OCI-LY3 (cell line): ENCODE measurements around the gene NRP2.

Experiments
- H2AFZ ChIP-seq: fragments of 200-600, 300-600 bp; shearing (Covaris generic); 2 replicates; pipeline ENCODE4 v1.6.0; 2014; ENCODE audit warnings: antibody characterized with exemption, low read depth, low read length
- H3K27ac ChIP-seq: fragments of 200-600, 300-600 bp; sonication (generic); 2 replicates; pipeline ENCODE4 v1.5.1; 2014; ENCODE audit warnings: mild to moderate bottlenecking, low read length, moderate library complexity, mixed read lengths
- H3K27me3 ChIP-seq: fragments of 200-600, 300-600 bp; sonication (generic); 2 replicates; pipeline ENCODE4 v1.6.1; 2014; ENCODE audit warnings: low read depth, low read length, mixed read lengths
- H3K36me3 ChIP-seq: fragments of 200-600, 300-600 bp; sonication (generic); replicated peaks from 2 replicates; pipeline ENCODE3; 2014; ENCODE audit warnings: low read depth, low read length, mixed read lengths
- H3K4me1 ChIP-seq: fragments of 300-600, 200-600 bp; sonication (generic); 2 replicates; pipeline ENCODE4 v1.6.1; 2014; ENCODE audit warnings: low read length, mixed read lengths
- H3K4me2 ChIP-seq: fragments of 200-600, 300-600 bp; sonication (generic); 2 replicates; pipeline ENCODE4 v1.6.1; 2014; ENCODE audit warnings: low read length, mixed read lengths
- H3K4me3 ChIP-seq: fragments of 300-600, 200-600 bp; sonication (generic); 2 replicates; pipeline ENCODE4 v1.5.1; 2014; ENCODE audit warnings: antibody characterized with exemption, mild to moderate bottlenecking, low read length, moderate library complexity
- H3K79me2 ChIP-seq: fragments of 300-600, 200-600 bp; shearing (Covaris generic); 2 replicates; pipeline ENCODE4 v1.6.1; 2014; ENCODE audit warnings: mild to moderate bottlenecking, low read length, mixed read lengths
- H3K9ac ChIP-seq: fragments of 300-600, 200-600 bp; shearing (Covaris generic); 2 replicates; pipeline ENCODE4 v1.6.0; 2014; ENCODE audit warnings: mild to moderate bottlenecking, low read length, moderate library complexity
- H3K9me3 ChIP-seq: fragments of 200-600, 300-600 bp; shearing (Covaris generic); 2 replicates; pipeline ENCODE4 v1.6.1; 2014; ENCODE audit warnings: low read length, mixed read lengths; ENCODE audit not compliant: insufficient read depth
- H4K20me1 ChIP-seq: fragments of 200-600, 300-600 bp; sonication (generic); 2 replicates; pipeline ENCODE4 v1.6.1; 2016; ENCODE audit warnings: low read length, mixed read lengths; ENCODE audit not compliant: insufficient read depth
- EZH2phosphoT487 ChIP-seq: fragments of 200-600 bp; shearing (Covaris generic); IDR thresholded peaks from 2 replicates; pipeline ENCODE4 v1.6.1; 2018; ENCODE audit warnings: antibody characterized with exemption, mixed run types, low read depth
- TF ChIP-seq, protein P1 (sequence below): fragments of 200-600, 300-600 bp; sonication (generic); IDR thresholded peaks from 2 replicates; pipeline ENCODE4 v1.5.1; 2014; ENCODE audit warnings: antibody characterized with exemption, low read length, low read depth

NRP2 gene

DNA sequence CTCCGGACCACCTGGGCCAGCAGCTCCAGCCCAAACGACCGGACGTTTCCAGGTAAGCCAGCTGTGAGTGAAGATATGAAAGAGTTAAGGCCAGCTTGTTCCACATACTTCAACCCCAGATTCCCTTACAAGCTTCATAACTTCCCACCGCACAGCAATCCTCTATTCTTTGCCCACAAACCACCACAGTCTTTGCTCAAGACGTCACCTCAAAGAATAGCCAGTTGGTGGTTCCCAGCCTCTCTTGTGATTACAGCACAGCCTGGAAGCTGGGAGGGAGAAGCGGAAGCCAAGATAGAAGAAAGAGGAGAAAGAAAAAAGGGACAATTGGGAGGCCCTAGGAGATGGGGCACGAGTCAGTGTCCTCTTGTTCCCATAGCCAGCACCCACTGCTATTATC is 70.6 kb downstream of the NRP2 start:
- Histone ChIP-seq H3K27me3 (peaks cover 21% of the 10 kb centered on the region), H3K36me3 (no peaks in the 10 kb centered on the region), H3K4me3 (no peak overlapping the region), H3K4me1 (no peaks in the 10 kb centered on the region), H3K79me2 (no peaks in the 10 kb centered on the region), H3K27ac (no peak overlapping the region), H2AFZ (no peak overlapping the region), H3K4me2 (no peak overlapping the region), H3K9ac (no peak overlapping the region), H3K9me3 (no peaks in the 10 kb centered on the region), H4K20me1 (no peaks in the 10 kb centered on the region)
- TF ChIP-seq EZH2phosphoT487: no peak
- TF ChIP-seq, protein P1, sequence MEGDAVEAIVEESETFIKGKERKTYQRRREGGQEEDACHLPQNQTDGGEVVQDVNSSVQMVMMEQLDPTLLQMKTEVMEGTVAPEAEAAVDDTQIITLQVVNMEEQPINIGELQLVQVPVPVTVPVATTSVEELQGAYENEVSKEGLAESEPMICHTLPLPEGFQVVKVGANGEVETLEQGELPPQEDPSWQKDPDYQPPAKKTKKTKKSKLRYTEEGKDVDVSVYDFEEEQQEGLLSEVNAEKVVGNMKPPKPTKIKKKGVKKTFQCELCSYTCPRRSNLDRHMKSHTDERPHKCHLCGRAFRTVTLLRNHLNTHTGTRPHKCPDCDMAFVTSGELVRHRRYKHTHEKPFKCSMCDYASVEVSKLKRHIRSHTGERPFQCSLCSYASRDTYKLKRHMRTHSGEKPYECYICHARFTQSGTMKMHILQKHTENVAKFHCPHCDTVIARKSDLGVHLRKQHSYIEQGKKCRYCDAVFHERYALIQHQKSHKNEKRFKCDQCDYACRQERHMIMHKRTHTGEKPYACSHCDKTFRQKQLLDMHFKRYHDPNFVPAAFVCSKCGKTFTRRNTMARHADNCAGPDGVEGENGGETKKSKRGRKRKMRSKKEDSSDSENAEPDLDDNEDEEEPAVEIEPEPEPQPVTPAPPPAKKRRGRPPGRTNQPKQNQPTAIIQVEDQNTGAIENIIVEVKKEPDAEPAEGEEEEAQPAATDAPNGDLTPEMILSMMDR: no peak

DNA sequence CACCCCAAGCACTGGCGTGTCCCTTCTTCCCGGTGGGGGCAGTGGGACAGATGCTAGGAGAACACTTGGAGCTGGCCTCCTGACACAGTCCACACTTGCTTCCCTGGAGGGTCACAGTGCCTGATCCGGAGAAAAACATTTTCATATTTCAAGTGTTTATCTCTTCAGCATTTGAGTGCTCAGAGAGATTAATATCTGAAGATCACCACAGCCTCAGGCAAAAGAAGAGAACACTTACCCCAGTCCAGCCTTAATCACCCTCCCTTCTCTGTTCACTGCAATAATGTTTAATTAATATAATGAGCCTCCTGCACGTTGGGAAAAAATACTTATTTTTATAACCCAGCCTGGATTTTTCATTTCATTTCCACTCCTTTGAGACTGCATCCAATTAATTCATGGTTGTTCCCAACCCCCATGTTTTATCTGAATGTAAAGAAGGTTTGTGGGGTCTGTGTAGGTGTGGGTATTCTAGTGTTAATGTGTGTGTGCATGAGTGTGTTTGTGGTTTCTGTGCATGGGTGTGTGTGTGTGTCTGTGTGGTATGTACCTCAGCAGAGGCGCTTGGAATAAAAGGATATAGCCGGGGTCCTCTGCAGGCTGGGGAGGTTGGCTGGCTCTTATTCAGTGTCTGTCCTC is 72.1 kb downstream of the NRP2 start:
- Histone ChIP-seq H3K79me2 (no peaks in the 10 kb centered on the region), H3K4me1 (no peaks in the 10 kb centered on the region), H3K27me3 (peaks cover 21% of the 10 kb centered on the region), H3K9ac (no peak overlapping the region), H3K27ac (no peak overlapping the region), H4K20me1 (no peaks in the 10 kb centered on the region), H3K36me3 (no peaks in the 10 kb centered on the region), H2AFZ (no peak overlapping the region), H3K4me3 (no peak overlapping the region), H3K9me3 (no peaks in the 10 kb centered on the region), H3K4me2 (no peak overlapping the region)
- no peak for TF ChIP-seq EZH2phosphoT487
- TF ChIP-seq, protein P1: no peak

DNA sequence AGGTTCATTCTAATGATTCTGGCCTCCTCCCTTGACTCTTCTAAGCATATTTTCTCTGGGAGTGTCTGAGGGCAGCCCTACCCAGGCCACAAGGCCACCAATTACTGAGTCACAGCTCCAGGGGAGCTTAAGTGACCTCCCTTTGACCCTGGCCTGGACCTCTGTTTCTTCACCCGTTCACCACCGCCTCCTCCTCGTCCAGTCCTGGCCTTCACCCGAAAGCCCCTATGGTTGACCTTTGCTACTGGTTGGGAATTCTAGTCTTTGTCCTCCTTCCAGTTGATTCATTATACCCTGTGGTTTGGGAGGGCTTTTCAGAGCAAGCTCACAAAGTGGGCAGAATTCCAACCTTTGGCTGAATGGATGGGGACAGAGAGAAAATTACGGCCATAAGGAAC is 72.6 kb downstream of the NRP2 start:
- H3K4me2 ChIP-seq: no peak overlapping the region
- H3K27me3 ChIP-seq: peaks cover 21% of the 10 kb centered on the region
- H3K27ac ChIP-seq: no peak overlapping the region
- no peaks in the 10 kb centered on the region for H4K20me1 ChIP-seq
- no peaks in the 10 kb centered on the region for H3K36me3 ChIP-seq
- no peak overlapping the region for H3K9ac ChIP-seq
- H3K4me3 ChIP-seq: no peak overlapping the region
- H3K4me1 ChIP-seq: no peaks in the 10 kb centered on the region
- H2AFZ ChIP-seq: no peak overlapping the region
- H3K79me2 ChIP-seq: no peaks in the 10 kb centered on the region
- TF ChIP-seq, protein P1: no peak
- TF ChIP-seq EZH2phosphoT487: no peak
- H3K9me3 ChIP-seq: no peaks in the 10 kb centered on the region

DNA sequence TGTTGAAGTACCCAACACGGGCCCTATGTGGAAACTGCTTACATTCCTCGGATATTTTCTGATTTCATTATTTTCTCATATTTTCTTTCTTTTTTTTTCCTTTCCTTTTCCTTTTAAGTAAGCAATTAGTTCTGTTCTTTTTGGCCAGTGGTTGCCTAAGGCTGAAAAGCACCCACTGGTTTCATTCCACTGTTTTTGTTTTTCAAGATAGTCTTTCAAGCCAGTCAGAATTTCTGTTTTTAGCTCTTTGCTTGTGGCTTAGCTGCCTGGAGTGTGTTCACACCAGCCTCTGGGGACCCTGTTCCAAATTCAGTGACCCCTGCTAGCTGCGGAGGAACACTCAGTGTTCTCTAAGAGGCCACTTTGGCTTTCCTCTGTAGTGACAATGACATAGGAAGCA is 73.6 kb downstream of the NRP2 start:
- Histone ChIP-seq H3K4me2 (no peak overlapping the region), H3K27me3 (peaks cover 13% of the 10 kb centered on the region), H3K4me3 (no peak overlapping the region), H3K79me2 (no peaks in the 10 kb centered on the region), H4K20me1 (no peaks in the 10 kb centered on the region), H3K36me3 (no peaks in the 10 kb centered on the region), H3K9ac (no peak overlapping the region), H3K9me3 (no peaks in the 10 kb centered on the region), H3K27ac (no peak overlapping the region), H3K4me1 (no peaks in the 10 kb centered on the region), H2AFZ (no peak overlapping the region)
- no peak for TF ChIP-seq EZH2phosphoT487
- TF ChIP-seq, protein P1: no peak
